Hematopoietic multipotent progenitor cell treated with erythropoietin and hydrocortisone succinate and interleukin-3 and kit ligand, for 8 days (in vitro differentiated cells): ENCODE results near the gene MAMDC2.
A peak's percentile ranks its signal among the peaks of the same experiment; 100 is the strongest.

Experiments used
- DNase-seq: peaks from one replicate; pipeline ENCODE4 v3.0.0-alpha.2; 2015

Gene MAMDC2

DNA sequence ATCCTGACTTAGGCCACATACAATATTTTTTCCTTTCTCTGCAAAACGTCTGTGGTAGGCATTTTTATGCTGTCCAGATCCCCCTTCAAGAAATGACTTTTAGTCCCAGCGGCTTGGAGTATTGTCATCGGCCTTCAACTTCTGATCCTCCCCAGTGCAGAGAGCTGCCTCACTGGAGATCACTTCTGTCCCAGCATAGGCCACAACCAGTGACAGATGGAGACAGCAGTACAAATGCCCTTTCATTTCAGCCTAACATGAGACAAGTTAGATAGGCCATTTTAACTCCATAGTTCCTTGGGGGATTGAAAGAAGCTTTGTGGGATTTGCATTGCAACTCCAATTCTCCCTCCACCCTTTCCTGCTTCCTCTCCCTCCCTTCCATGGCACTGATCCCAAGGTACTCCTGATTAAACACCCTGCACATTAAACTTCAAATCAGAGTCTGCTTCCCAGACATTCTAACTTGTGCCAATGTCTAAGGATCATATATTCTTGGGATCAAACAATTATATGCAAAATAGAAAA, 3.2 kb upstream of the MAMDC2 start:
- DNase-seq: no peak

DNA sequence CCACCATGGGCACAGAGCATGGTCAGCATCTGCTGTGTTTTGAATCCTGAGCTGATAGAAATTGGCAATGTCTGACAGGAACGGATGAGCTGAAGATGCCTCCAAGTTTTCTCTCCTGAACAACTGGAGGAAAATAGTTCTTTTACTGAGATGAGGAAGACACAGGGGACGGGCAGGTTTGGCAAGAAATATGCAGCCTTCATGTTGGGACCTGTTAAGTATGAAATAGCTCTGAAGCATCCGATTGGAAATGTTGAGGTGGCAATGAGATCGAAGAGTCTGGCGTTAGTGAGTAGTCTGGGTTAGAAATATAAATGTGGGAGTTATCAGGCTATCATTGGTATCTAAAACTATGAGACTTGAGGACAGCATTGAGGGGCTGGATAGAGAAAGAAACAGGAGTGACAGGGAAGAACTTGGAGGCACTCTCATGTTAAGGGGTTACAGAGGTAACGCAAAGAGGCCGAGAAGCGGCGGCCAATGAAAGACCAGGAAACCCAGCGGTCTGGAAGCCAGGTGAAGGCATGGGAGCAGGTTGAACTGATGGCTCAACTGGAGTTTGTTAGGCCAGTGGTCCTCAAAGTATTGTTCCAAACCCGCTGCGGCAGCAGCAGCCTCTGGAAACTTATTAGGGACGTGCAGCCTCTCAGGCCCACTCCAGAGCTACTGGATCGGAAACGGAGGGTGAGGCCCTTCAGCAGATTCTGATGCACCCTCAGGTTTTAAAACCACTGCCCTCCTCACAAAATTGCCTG, 1.0 kb upstream of the MAMDC2 start:
- DNase-seq: no peak

GRCh38 chr9:70043285-70043684, 363 bp upstream of the MAMDC2 start:
- DNase-seq: no peak

GRCh38 chr9:70044490-70045307, 1.1 kb downstream of the MAMDC2 start:
- no peak for DNase-seq

GRCh38 chr9:70045452-70045851, 1.8 kb downstream of the MAMDC2 start:
- no peak for DNase-seq

DNA sequence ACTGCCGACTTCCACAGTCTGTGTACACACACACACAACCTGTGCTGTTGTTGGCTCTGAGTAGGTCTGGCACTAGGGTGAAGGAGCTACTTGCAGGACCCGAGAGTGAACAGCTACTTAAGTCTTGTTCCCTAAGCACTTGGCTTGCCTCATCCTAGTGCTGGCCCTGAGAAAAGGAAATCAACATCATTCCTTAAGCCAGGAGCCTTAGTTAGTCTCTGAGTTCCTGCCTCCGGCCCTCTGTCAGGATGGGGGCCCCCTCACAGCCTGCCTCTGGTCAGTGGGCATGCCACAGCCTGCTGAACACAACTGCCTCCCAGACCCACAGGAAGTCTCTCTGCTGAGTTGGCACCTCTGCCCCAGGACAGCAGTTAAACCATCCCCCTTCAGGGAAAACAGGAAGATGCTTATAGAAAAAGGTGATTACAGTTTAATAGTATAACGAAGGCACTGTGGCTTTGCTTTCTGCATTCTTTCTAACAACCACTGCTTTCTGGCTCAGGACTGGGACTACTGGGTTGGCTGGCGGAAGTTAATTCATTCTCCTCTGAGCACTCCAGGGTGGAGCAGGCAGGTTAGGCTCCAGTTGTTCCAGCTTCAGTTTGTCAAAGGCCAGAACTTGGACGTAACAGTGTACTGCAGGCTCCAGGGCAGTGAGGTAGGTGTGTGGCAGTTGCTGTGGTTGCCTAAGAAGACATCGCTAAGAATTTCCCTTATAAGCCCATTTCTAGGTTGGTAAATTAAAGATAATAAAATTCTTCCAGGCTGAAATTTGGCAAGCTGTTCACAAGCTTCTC, 2.8 kb downstream of the MAMDC2 start:
- no peak for DNase-seq

- no peak for DNase-seq
Measured at GRCh38 chr9:70049236-70049635, 5.6 kb downstream of the MAMDC2 start.

DNA sequence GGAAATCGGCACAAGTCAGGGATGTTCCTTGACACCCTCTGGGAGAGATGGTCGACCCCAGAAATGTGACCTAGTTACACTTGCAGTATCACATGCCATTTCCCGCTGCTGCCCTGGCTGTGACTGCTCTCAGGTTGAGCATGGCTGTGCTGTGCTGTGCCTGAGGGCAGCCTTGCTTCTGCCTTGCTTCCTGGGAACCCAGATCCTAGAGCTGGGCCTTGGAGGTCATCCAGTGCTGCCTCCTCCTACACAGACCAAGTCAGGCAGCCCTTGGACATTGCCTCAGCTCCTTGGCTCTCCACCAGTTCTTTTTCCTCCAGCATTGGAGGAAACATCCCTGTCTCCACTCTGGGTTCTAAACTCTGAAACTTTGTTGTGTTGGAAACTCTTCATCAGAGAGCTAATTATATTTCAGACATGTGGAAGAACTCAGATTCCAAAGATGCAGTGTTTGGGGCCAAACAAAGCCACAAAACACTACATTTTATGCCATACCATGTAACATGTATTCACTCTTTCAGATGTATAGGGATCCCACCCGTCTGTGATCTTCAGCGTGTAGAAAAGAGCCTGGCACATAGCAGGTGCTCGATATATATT, 6.1 kb downstream of the MAMDC2 start:
- DNase-seq: no peak

- DNase-seq: no peak
Measured at GRCh38 chr9:70052768-70053167, 9.1 kb downstream of the MAMDC2 start.

DNA sequence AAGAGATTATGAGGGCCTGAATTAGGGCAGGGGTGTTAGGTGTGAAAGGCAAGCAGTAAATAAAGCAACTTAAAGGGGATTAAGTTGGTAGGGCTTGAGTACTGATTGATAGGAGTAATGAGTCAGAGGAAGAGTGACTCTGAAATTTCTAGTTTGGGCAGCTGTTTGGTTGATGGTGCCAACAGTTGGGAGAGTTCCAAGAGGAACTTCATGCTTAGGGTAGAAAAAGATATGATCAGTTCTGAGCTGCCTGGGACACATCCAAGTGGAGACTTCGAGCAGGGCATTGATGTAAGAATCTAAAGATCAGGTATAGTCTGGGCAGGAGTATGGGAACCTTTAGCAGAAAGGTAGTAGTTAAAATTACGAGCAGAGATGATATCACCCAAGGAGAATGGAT, 10.2 kb downstream of the MAMDC2 start:
- DNase-seq: peak; percentile 44

DNA sequence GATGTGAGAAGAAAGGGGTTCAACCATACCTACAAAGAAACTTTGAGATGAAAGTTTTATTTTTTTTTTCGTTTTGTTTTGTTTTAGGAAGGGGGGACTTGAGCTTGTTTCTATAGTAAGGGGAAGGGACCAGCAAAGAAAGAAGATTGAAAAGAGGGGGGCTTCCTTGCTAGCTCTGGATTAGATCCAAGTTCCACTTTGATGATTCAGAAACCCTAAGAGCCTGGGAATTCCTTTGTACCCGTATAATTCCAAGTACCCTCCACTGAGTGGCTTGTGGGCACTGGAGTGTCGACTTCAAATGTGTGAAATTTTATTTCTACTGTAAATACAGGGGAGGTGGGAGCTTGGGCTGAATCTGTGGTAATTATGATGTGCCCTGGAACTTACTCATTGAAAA, 10.9 kb downstream of the MAMDC2 start:
- DNase-seq: no peak

DNA sequence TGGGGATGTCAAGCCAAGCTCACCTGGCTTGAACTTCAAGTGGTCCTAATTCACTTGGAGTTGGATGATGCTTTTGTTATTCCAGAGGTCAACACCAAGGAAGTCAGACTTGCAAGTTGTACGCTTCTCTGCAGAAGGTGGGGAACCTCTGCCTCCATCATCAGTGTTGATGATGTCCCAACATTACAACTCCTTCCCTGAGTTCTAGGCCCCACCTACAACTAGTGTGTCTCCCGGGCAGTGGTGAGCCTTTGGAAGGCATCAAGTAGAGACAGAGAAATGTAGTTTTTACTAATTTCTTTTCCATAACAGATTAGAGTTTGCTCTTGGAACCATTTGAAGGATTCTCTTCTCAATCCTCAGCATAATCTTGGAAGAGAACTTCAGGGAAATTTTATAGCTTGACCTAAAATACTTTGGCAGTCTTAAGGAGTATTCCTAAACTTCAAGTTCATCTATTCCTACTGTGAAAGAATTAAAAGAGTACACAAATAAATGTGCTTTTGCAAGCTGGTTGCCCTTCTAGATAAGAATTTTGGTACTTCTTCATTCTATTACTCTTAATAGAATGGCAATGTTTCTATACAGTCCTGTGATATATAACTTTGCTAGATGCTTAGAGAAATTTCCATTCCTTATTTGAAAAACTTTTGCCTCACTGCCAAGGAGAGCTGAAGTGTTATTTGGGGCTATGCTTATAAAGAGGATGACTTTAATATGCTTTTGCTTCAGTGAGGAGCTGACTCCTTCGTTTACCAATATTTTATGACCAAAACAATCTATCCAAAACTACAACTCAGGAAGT, 12.0 kb downstream of the MAMDC2 start:
- DNase-seq: no peak

- no peak for DNase-seq
Measured at GRCh38 chr9:70056211-70056944, 12.7 kb downstream of the MAMDC2 start.

- DNase-seq: no peak
Measured at GRCh38 chr9:70058569-70059116, 15.0 kb downstream of the MAMDC2 start.

DNA sequence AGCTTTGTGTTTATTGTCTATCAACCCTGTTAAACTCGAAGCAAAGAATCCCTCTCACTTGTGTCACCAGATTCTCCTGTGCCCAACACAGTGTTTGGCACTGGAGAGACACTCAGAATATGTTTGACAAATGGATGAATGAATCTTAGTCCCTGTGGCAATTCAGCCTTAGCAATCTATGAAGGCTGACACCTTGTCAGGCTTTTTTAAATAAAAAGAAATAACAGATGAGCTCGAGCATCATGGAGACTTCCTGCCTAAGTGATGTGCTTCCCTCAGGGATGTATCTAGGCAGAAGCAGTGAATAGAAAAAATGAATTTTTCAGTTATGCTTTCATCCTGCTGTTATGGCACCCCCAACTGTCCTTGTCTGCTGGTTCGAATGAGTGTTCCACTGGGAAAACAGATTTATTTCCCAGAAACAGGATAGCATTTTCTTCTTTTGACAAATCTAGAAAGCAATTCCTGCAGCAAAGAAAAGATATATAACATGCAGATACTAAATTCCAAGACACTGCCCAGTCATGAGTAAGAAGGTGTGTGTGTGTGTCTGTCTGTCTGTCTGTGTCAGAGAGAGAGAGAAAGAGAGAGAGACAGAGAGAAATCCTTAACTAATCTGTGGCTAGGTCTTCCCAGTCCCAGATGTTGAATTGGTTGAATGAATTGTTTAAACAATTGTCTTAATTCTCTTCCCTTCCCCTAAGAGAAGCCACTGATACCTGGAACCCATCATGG, 16.7 kb downstream of the MAMDC2 start:
- no peak for DNase-seq

GRCh38 chr9:70060883-70061507, 17.3 kb downstream of the MAMDC2 start:
- DNase-seq: no peak

DNA sequence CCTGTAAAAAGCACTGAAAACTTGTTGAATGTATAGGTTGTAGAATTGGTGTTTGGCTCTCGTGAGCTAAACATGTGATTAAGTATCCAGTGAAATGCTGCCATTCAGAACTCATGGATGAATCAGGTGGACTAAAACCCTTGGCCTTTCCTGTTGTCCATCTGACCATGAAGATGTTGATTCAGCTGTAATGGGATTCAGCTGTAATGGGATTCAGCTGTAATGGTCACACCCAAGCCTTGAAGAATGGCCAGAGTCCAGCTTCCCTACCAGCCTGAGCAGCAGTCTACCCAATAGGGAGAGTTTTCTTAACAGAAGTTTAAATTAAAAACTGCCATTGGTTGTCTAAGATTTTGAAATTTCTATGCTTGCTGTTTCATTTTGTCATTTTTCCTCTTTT, 18.1 kb downstream of the MAMDC2 start:
- DNase-seq: no peak

DNA sequence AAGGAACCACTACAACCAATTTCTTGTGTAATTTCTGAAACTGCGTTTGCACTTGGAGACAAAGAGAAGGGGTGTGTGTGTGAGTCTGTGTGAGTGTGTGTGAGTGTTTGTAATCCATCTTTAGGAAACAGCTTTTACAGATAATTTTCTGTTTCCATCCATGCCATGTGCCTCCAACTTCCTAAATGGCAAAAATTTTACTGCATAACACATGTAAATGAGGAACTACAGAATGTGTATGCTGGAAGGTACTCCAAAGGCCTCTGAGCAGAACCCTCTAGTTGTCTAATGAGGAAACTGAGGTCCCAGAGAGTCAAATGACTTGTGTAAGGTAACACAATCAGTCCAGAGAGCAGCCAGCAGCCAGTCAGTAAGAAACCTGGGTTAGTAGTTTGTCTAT, 20.8 kb downstream of the MAMDC2 start:
- DNase-seq: no peak

DNA sequence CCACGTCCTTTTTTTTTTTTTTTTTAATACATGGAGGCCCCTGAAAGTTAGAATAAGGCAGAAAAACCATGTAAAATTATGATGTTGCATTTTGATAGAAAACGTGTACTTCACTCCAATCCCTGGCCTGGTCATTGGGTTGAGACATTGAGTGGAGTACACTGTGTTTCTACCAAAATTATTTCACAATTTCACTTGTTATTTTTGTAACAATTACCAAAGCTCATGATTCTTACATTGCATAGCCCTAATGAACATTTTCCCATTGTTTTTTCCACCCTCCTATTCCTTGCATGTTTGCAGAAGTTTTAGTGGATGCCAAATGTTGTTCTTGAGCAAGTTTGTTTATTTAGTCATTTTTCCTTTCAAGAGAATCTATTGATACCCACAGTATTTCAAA, 21.9 kb downstream of the MAMDC2 start:
- no peak for DNase-seq

DNA sequence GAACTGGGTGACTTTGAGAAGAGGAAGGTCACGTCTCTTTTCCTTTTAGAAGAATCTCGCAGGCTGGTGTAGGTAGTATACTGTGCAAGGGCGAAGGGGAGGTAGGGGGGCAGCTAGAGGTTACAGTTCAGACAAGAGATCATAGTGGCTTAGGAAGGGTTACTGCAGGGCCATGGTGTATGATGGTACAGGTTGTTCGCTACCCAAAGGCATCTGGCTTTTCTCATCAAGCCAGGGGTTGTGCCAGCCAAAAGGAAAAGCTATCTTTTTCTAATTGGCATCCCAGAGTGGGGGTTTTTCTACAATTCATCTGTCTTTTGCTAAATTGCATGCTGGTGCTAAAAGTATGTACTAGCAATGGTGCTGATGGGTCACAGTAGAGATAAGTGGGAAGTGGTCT, 22.8 kb downstream of the MAMDC2 start:
- no peak for DNase-seq
